NCI-H2196 (cell line): ENCODE measurements around the gene STOML3.
A peak's percentile ranks its signal among the peaks of the same experiment; 100 is the strongest.
"Not testable (repeated sequence)": the region's sequence is repeated elsewhere in the genome, so short reads cannot be mapped to it uniquely, and the experiment has no call there.

Experiments used
- DNase-seq: peaks from one replicate; lab custom pipeline; 2025; ENCODE audit not compliant: unreplicated experiment; lab: John Stamatoyannopoulos, UW

The STOML3 gene, protein sequence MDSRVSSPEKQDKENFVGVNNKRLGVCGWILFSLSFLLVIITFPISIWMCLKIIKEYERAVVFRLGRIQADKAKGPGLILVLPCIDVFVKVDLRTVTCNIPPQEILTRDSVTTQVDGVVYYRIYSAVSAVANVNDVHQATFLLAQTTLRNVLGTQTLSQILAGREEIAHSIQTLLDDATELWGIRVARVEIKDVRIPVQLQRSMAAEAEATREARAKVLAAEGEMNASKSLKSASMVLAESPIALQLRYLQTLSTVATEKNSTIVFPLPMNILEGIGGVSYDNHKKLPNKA

DNA sequence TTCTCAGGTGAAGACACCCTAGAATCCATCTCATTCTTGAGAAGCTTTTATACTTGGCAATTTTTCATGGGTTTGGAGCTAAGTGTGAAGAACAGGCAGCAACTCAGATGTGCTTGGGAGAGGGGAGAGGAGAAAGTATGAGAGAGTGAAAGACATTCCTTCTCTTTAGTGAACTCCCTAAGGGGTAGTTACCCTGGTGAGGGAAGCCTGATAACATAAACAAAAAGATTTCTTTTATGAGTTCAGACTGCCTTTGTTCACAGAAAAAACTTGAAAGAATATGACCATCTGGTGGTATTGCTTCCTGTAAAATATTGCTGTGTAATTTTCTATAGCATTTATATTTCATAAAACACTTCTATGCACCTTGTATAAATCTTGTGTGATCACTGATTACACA lies at the start of gene STOML3:
TSS of gene STOML3 (minus strand) at position 139 of the 400 bp plus-strand sequence. CDS start at position 29, 110 bp downstream.
- DNase-seq: no peak

DNA sequence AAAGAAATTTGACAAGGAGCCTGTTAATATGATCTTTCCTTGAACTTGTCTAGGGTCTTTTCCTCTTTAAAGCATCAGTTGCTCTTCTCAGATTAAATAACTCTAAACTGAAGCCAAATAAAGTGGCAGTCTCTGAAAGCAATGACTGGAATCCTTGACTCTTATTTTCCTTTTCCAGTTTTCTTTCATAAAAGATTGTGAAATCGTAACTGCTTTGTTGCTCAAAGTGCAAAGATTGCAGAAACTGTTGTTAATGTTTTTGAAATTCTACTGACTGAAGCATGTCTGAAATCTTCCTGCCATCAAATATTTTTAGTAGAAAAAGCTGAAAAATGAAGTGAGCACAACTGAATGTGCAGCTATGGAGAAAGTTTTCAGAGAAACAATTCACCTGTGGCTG lies 49.6 kb upstream of the STOML3 start:
- no peak for DNase-seq

DNA sequence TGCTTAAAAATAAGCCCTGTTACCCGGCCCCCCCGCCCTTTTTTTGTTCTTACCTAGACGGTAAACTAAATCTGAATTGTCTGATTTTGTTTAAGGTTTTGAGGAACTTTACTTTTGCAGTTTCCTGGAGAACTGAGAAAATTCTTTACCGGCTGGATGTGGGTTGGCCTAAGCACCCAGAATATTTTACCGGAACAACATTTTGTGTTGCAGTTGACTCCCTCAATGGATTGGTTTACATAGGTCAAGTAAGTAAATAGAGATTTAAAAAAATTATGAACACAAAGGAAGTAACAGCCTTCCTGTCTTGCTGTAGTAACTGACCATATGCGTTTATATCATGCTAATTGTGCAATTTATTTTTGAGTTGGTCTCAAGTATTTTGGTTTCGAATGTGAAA lies 48.4 kb upstream of the STOML3 start:
- DNase-seq: no peak

DNA sequence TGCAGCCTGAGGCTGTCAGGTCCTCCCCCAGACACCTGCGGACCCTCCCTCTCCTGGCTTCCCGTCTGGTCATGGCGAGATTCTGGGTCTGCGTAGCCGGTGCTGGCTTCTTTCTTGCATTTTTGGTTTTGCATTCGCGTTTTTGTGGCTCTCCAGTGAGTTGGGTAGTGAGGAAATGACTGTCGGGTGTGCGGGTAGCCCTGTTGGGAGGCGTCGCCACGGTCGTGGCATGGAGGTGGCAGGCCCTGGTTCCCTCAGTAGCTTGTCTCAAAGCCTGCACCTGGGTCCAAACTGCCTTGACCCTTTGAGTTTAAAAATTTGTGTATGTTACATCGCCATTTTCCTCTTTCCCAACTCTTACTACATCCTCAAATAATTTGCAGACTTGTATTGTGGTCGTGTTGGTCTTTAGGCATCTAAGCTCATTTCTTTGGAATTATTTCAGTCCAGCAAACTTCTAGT lies 48.0 kb upstream of the STOML3 start:
- DNase-seq: no peak

DNA sequence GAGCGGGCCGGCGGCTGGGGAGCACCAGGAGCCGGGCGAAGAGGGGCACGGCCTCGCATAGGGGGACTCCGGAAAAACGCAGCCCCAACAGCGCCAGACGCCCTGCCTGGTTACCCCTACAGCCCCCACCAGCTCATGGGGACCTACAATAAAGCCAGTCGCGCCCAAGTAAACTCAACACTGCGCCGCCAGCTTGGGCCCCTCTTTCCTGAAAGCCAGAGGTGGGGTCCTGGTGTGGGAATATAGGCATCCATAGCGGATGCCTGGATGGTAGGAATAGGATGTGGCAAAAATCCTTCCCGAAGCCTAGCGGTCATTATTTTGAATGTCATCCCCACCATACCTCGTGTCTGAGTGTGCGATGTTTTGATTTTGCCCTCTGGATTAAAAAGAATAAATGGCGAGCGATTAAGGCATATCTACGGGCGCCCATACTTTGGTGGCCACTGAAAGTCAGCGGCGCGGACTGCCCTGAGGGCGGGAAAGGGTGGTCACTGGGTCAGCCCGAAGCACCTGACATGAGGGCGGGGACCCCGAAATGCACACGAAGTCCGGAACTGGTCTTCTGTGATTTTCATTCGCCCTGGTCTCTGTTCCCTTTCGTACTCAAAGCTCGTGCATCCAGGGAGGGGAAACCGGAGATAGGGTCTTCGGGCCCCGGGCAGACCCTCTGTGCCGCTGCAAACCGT lies 47.4 kb upstream of the STOML3 start, which contains the start of the genes NHLRC3 and PROSER1:
TSS of gene NHLRC3 (plus strand) at position 577 of the 689 bp plus-strand sequence. CDS start 184 bp downstream, outside the sequence.
TSS of gene PROSER1 (minus strand) at position 210 of the 689 bp plus-strand sequence. CDS start 847 bp downstream, outside the sequence.
- peak; percentile 79 for DNase-seq

DNA sequence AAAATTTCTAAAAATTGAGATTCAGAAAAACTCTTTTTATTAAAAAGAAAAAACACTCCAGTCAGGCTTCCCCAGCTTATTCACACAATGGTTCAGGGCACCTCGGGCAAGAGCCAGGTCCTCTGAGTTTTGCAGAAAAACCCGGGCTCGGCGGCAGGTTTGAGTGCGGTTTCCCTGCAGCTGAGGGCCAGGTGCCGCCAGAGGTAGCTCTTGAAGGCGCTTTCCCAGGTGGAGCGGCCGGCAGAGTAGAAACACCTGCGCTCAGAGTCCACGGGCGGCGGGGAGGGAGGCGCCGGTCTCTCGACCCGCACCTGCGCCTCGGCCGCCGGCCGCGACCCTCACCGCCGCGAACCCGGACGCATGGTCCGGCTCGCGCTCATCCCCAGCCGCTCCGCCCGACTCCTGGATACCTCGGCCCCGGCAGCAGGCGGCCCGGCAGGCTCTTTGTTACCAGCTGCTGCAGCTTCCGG lies 46.8 kb upstream of the STOML3 start:
- DNase-seq: peak; percentile 34

DNA sequence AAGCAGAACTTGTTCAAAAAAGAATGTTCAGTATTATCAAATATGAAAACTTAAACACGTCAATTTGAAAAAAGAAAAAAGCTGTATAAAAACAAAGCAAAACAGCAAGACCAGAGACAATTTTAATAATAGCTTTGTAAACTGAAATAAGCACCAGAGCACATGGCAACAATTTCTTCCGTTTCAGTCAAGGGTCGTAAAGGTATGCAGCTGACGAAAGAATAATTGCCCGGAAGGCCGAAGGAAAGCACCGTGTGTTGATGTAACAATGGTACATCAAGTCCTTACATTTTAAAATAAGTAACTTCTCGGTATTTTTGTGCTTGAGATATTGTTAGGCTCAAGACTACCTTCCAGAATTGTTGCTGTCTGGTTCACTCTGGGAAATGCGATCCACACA lies 45.6 kb upstream of the STOML3 start:
- DNase-seq: no peak

DNA sequence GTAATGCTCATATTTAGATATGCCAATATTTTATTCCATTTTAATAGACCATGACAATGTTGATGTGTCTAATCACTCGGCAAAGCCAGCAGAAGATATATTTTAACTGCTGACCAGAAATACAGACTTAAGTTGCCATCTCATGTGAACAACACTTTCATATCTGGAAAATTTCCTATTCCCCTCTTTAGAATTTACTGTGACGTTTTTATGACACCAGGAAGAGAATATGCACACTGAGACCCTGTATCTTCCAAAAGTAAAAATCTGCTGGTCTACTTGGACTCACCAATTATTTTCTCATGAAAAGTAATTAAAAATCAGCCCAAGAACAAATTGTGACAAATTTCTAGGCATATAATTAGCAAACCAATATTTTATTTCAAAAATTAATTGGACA lies 45.2 kb upstream of the STOML3 start:
- DNase-seq: no peak

DNA sequence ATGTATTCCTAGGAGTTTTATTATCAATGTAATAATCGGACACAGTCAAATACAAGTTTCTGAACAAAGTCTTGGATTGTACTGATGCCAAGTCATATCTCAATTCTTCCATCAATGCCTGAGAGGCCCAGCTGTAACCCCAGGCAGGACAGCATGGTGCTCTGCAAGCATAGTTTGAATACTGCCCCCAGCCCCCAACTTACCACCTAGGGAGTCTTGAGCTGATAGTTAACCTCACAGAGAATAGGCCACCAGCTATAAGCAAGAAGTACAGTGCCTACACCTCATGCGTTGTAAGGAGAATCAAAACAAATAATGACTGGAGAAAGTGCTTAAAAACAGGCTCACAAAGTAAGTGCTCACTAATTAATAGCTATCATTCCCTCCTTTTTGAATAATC lies 44.6 kb upstream of the STOML3 start:
- DNase-seq: no peak

DNA sequence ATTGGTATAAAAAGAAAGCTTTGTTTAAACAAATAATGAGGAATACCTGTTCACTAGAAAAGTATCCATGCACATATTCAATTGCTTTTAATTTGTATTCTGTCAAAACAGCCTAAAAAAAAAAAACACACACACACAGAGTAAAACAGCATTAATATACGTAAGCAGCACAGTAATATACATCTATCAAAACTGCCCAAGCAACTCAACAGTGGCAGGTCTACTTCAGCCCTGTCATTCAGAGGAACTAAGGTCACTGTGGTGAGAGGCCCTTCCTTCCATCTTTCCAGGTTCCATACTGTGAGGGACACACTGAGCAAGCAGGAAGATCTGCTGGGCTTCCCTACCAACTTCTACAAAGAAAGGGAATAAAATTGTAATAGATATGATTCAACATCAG lies 43.5 kb upstream of the STOML3 start:
- no peak for DNase-seq

DNA sequence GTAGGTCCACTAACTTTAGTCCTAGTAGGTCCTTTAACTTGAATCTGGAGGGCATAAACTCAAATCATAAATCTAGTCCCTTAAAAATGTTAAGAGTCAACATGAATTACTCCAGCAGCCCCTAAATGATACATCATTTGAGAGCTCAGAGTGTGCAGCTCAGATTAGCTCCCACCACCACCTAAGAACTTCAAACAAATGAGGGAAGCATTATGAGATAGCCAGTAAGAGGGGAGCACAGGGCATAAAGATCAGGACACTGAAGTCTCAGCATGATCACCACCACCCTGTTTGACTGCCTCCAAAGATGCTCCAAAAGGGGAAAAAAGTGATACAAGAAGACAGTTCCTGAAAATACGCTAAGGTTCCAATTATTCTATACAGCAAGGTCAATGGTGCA lies 41.5 kb upstream of the STOML3 start:
- no peak for DNase-seq

DNA sequence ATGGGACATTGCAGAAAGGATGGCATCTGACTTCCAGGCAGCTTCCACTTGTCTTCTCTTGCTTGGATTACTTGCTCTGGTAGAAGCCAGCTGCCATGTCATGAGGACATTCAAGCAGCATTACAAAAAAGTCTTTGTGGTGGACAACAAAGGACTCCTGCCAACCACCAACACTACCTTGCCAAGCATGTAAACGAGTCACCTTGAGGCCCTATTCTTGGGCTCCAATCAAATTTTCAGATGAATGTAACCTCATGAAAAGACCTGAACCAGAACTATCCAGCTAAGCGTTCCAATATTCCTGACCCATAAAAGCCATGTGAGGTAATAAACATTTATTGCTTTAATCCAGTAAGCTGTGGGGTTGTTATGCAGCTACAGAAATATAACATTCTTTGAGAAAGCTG lies 34.8 kb upstream of the STOML3 start:
- peak; percentile 20 for DNase-seq

DNA sequence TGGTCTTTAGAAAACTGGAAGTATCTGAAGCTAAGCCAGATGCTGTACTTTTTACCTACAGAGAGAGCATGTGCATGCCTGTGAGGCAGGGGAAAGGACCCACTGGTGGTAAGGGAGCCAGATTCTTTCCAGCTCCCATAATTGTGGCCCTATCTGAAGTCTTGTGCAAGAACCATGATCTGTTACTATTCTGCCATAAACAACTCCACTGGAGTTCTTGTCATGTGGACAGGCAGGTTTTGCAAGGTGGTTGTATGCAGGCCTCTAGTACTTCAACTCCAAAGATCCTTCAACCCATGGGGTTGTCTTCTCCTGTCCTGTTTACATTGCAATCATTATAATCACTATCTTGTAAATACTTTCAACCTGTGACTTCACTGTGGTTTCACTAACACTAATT lies 33.1 kb upstream of the STOML3 start:
- DNase-seq: no peak

DNA sequence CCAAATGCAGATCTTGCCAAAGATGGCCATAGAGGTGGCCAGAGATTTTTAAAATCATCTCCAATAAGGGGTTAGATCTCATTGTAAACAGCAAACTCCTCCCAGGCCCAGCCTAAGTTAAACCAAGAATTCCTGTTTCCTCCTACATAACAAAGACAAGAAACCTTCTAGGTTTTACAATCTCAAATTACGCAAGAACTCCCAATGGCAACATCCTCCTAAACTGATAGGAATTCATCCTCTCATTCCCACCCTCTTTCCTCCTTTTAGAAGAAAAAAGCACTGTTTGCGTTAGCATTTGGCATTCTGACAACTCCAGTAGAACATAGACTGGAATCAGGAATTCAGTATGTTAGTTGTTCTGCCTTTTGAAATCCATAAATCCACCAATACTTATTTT lies 32.7 kb upstream of the STOML3 start:
- no peak for DNase-seq

DNA sequence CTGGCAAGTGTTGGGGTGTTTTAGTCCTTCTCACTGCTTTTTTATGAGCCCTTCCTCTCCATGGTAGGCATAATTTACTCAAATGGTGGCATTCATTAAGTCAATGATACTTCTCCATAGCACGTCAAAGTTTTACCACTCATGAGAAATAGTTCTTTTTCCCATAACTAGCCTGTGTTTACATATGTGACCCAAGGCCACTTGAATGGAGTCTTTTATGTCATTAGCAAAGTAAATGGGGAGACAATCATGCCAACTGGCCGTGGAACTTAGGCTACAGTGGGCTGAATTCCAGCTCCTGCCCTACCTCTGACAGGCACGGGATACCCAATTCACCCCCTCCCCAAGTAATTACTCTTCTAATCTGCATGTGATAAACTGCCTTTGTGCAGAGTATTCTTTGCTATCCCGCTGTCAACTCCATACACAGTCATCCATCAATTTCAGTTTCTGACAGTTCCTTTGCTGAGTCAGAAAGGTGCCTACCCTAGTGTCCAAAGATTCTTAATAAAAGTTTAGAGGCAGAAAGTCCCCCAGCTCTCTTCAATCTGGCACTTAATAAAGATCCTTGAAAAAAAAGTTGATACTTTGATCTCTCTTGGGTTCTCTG lies 30.3 kb upstream of the STOML3 start:
- DNase-seq: no peak

DNA sequence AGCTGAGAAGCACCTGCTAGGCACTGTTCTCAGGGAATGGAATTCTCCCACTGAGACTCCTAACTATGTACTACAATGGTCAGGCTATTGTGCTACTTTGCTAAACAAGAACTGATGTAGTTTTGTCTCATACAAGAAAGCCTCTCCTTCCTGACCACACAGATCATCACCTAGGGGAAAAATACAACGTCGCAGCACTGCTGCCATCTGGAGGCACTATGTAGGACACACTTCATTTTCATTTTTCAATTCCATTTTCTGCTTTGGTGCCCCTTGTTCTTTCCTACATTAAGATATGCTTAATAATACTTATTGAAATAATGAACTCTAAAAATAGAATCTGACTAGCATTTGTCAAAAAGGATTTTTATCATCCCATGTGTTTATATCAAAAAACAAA lies 26.2 kb upstream of the STOML3 start:
- peak; percentile 17 for DNase-seq

DNA sequence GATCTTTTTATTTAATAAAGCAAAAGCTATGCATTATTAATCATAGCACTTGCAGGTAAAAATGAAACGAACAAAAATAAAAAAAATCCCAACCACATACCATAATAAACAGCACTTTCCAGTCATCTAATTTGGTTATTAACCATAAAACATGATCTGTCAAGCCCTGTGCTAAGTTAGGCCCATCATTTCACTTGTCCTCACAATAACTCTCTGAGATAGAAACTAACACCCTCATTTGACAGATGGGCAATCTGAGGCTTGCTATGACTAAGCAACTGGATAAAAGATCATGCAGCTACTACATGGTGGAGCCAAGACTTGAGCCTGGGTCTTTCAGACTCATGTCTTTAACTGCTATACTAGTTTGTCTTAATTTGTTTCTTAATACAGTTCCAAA lies 25.5 kb upstream of the STOML3 start:
- DNase-seq: no peak

DNA sequence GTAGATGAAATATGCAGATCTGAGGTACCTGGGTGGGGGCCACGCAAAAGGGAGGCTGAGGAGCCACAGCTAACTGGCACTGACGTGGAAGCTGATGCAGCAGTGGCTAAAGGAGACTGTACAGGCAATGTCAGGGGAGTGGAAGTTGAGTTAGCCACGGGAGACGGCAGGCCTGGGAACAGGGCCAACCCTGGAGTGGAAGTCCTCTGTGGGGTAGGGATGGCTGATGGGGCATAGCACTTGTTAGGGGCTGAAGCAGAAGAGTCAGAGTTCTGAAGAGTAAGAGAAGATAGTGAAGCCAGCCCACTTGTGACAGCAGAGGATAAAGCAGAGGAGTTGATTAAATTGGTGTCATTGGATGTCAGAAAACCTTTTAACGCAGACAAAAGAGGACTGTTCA lies 22.8 kb upstream of the STOML3 start:
- no peak for DNase-seq

DNA sequence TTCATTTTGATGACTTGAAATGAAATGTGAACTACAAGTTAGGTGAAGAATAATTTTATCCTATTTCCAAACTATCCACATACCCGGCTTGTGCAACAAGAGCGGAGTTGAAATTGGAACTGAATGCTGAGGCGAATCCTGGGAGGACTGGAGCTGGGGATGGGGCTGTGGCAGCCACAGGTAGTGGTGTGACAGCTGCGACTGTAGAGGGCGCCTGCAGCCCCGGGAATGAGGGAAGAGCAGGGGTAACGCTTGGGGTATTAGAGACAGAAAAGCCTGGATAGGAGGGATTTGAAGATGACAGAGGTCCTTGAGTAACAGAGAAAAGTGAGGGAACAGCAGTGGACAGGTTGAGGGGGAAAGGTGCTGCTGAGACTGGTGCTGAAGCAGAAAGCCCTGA lies 22.0 kb upstream of the STOML3 start:
- no peak for DNase-seq

DNA sequence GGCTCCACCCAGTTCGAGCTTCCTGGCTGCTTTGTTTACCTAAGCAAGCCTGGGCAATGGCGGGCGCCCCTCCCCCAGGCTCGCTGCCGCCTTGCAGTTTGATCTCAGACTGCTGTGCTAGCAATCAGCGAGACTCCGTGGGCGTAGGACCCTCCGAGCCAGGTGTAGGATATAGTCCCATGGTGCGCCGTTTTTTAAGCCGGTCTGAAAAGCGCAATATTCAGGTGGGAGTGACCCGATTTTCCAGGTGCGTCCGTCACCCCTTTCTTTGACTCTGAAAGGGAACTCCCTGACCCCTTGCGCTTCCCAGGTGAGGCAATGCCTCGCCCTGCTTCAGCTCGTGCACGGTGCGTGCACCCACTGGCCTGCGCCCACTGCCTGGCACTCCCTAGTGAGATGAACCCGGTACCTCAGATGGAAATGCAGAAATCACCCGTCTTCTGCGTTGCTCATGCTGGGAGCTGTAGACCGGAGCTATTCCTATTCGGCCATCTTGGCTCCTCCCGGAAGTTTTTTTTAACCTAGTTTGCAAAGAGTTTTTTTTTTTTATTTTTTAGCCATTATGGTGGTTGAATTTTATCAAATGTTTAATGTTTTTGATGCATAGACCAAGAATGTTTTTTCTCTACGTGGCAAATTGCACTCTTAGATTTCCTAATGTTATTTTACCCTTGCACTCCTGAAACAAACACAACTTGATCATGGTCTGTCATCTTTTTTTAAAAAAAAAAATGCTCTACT lies 15.9 kb upstream of the STOML3 start:
- not testable (repeated sequence) for DNase-seq

DNA sequence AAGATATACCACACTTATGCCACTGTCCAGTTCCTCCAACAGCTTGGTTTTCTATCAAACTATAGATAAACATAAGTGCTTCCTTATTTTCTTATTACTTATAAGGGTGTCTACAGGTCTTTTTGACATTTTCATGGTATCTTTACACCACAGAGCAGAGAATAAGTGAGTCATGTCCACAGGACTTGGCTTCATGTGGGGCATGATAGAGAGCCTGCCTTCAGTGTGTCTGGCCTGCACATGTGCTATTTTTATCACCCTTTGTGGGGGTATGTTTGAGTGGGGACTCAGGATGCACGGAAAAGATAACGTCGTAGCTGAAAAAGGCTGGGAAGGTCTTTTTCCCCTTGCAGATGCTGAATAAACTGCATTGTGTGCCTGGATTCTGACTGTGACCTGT lies 8.1 kb upstream of the STOML3 start:
- DNase-seq: no peak
